Lower lobe of right lung (tissue), 2 donors: ENCODE data around the gene FETUB. TPM values are rescaled to one million over a fixed set of nuclear protein-coding genes. Genes with fewer than 3 reads are reported as not detected.

Experiments
- ATAC-seq, 2 donors: fragments of 200-7000 bp; cut with Tn5 transposase; one replicate each; pipeline ENCODE4 v1.9.1; 2020 to 2022; ENCODE audit warnings: mild to moderate bottlenecking in 2 of 2, moderate library complexity in 2 of 2
- DNase-seq: peaks from one replicate; pipeline ENCODE4 v3.0.0-alpha.2; 2020
- H3K27ac ChIP-seq: fragments of 200-600 bp; one replicate; pipeline ENCODE4 v1.8.0; 2022
- H3K27me3 ChIP-seq: fragments of 200-600 bp; one replicate; pipeline ENCODE4 v1.8.0; 2022; ENCODE audit warnings: low read depth
- H3K36me3 ChIP-seq: fragments of 200-600 bp; one replicate; pipeline ENCODE4 v1.8.0; 2022; ENCODE audit warnings: mild to moderate bottlenecking
- H3K4me1 ChIP-seq: fragments of 200-600 bp; one replicate; pipeline ENCODE4 v1.8.0; 2022
- H3K4me3 ChIP-seq: fragments of 200-600 bp; one replicate; pipeline ENCODE4 v1.8.0; 2022; ENCODE audit warnings: mild to moderate bottlenecking
- H3K9me3 ChIP-seq: fragments of 200-600 bp; one replicate; pipeline ENCODE4 v1.8.0; 2022
- intact Hi-C: fragments of 100-400 bp; cut with DNase I; formaldehyde crosslinking; loops from one replicate; pipeline ENCODE4 v1.11.0; 2022
- total RNA-seq: library from RNA; stranded (reverse); fragmentation: NEBNext Ultra II Directional; extraction: Animal tissue kit (Norgen Biotek cat#: 25700); gene quantifications from one replicate; pipeline ENCODE4 v1.2.1, GENCODE V29; 2021
- TF ChIP-seq, protein P1 (sequence below): fragments of 200-600 bp; IDR thresholded peaks from one replicate; pipeline ENCODE4 v1.8.0; 2022; ENCODE audit warnings: antibody characterized with exemption, mild to moderate bottlenecking
- donor health status: DM: no; HTN: yes; CAD: no; lungs with severe emphysema.

FETUB gene
- total RNA-seq, 1 donor from 2014 or later, result not detected

DNA sequence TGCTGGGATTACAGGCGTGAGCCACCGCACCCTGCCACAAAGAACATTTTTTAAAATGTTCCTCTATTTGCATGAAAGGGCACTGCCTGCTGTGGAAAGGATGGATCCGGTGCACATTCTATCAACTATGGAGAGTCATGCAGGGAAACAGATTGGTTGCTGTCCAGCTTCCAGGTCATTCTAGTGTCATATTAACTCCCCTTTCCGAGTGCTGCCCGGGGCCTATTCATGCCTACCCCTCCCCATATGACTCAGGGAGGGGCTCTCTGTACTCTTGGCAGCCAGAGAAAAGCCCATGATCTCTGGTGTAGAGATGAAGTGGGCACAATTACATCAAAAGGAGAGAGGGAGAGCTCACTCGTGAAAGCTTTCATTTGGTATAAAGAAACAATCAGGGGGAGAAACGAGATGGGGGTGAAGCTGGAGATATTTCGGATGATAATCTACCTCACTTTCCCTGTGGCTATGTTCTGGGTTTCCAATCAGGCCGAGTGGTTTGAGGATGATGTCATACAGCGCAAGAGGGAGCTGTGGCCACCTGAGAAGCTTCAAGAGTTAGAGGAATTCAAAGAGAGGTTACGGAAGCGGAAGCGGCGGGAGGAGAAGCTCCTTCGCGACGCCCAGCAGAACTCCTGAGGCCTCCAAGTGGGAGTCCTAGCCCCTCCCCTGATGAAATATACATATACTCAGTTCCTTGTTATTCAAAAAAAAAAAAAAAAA, 43.5 kb upstream of the FETUB start:
- H3K9me3 ChIP-seq, result no peaks in the 10 kb centered on the region
- intact Hi-C loops, result no loop called here
- DNase-seq, result peak; percentile 66

GRCh38 chr3:186598108-186598784, 42.0 kb upstream of the FETUB start:
- H3K4me3 ChIP-seq, result no peak overlapping the region
- no peaks in the 10 kb centered on the region for H3K36me3 ChIP-seq
- TF ChIP-seq, protein P1, sequence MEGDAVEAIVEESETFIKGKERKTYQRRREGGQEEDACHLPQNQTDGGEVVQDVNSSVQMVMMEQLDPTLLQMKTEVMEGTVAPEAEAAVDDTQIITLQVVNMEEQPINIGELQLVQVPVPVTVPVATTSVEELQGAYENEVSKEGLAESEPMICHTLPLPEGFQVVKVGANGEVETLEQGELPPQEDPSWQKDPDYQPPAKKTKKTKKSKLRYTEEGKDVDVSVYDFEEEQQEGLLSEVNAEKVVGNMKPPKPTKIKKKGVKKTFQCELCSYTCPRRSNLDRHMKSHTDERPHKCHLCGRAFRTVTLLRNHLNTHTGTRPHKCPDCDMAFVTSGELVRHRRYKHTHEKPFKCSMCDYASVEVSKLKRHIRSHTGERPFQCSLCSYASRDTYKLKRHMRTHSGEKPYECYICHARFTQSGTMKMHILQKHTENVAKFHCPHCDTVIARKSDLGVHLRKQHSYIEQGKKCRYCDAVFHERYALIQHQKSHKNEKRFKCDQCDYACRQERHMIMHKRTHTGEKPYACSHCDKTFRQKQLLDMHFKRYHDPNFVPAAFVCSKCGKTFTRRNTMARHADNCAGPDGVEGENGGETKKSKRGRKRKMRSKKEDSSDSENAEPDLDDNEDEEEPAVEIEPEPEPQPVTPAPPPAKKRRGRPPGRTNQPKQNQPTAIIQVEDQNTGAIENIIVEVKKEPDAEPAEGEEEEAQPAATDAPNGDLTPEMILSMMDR, result no peak
- intact Hi-C loops, result no loop called here
- DNase-seq (no peak), ATAC-seq (peak; percentile 22 to 45)
- H3K9me3 ChIP-seq, result no peaks in the 10 kb centered on the region
- no peak overlapping the region for H3K27ac ChIP-seq
- H3K27me3 ChIP-seq, result no peaks in the 10 kb centered on the region
- no peaks in the 10 kb centered on the region for H3K4me1 ChIP-seq

More for the DNA sequence above, 43.5 kb upstream of the FETUB start:
- Histone ChIP-seq H3K36me3 (no peaks in the 10 kb centered on the region), H3K4me1 (no peaks in the 10 kb centered on the region), H3K27ac (no peak overlapping the region), H3K27me3 (no peaks in the 10 kb centered on the region), H3K4me3 (no peak overlapping the region)
- peak; percentile 85 to 93 for ATAC-seq
- TF ChIP-seq, protein P1, result no peak

DNA sequence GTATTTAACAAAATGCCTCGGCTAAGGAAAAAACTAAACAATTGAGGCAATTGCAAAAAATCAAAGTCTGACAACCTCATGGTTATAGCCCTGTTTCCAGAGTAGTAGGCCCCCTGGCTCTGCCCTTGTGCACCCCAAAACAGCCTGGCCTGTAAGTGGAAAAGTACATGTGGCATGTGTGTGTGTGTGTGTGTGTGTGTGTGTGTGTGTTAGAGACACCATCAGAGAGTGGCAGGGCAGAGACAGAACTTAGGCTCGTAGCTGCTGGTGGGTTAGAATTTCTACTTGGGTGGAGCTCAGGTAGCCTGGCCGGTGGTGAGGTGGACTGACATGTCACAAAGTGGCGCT, 41.4 kb upstream of the FETUB start:
- no peak overlapping the region for H3K4me3 ChIP-seq
- no peaks in the 10 kb centered on the region for H3K9me3 ChIP-seq
- ATAC-seq (no peak), DNase-seq (no peak)
- no peak overlapping the region for H3K27ac ChIP-seq
- H3K4me1 ChIP-seq, result no peaks in the 10 kb centered on the region
- no peaks in the 10 kb centered on the region for H3K27me3 ChIP-seq
- TF ChIP-seq, protein P1, result no peak
- no peaks in the 10 kb centered on the region for H3K36me3 ChIP-seq
- intact Hi-C loops, result no loop called here

DNA sequence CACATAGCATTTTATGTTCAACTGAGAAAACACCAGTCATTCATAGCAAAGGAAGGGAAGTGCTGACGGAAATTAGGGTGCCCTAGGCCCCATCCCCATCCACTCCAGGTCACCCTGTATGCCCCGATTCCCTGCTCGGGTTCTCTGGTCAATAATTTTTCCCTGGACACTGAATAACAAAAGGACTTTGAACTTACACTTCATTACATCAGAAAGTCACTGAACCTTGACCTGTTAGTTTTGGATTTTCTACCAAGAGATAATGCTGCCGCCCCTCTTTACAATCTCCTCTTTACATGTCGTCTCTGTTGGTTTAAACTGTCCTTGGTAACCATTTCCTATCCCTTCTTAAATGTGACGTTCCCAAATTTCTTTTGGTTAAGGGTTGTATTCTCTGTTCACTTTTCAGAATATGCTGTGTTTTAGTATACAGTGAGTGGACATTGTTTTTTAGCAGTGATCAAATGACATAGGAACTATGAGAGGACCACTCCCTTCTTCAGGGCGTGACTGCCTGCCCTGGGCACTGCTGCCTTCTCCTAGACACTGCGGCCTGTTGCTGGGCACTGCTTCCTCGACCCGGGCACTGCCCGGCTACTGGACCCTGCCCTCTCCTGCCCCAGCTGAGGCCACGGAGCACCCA, 40.9 kb upstream of the FETUB start:
- Histone ChIP-seq H3K27me3 (no peaks in the 10 kb centered on the region), H3K36me3 (no peaks in the 10 kb centered on the region), H3K4me3 (no peak overlapping the region), H3K4me1 (no peaks in the 10 kb centered on the region), H3K27ac (no peak overlapping the region), H3K9me3 (no peaks in the 10 kb centered on the region)
- DNase-seq (no peak), ATAC-seq (peak in 1 of 2 donors; percentile 24)
- TF ChIP-seq, protein P1, result no peak
- intact Hi-C loops, result no loop called here

- TF ChIP-seq, protein P1, result no peak
- Histone ChIP-seq H3K4me3 (no peak overlapping the region), H3K4me1 (no peaks in the 10 kb centered on the region), H3K27ac (no peak overlapping the region), H3K9me3 (no peaks in the 10 kb centered on the region), H3K36me3 (no peaks in the 10 kb centered on the region), H3K27me3 (no peaks in the 10 kb centered on the region)
- ATAC-seq (no peak), DNase-seq (no peak)
- intact Hi-C loops, result no loop called here
Observed at GRCh38 chr3:186599785-186600166, 40.4 kb upstream of the FETUB start.
